Measurements from ENCODE around the gene CFAP57.

- no peak for TF ChIP-seq MXI1 (conservative IDR thresholded peaks at IDR 0.05; ENCODE audit: poor library complexity, severe bottlenecking)
- no peak for TF ChIP-seq CTCF (IDR thresholded peaks at IDR 0.05; ENCODE audit: poor library complexity, severe bottlenecking)
- TF ChIP-seq EZH2 (IDR thresholded peaks at IDR 0.05; ENCODE audit: borderline replicate concordance, insufficient read depth, low read length, poor library complexity, severe bottlenecking) = no peak
- TF ChIP-seq TAF1 (IDR thresholded peaks at IDR 0.05; ENCODE audit: low read depth) = no peak
- no peak for TF ChIP-seq POLR2AphosphoS5 (IDR thresholded peaks at IDR 0.05)
Observed at GRCh38 chr1:43152866-43153265, 19.3 kb upstream of the CFAP57 start.

Data from neural cell (in vitro differentiated cells).